Measurements from ENCODE around the gene ID4.

Gene ID4

DNA sequence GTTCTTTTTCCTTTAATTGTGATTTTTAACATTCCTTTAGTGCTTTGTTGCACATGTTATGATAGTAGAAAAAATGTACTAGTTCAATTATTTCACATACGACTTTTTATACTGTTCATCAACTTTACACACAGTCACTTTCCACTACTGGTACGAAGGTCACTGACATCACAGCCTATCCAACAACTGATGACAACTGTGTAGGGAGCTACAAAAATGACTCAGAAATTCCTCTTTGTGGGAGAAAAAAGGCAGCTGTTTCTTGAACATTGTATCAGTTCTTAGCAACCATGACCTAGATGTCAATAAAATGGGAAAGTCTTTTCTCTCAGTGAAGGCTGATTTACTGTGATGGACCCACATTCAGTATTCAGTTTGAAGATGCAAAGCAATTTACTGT is 7.0 kb upstream of the ID4 start:
- no peak for DNase-seq (ENCODE audit: extremely low read depth, low read depth)
- no peak overlapping the region for H3K4me3 ChIP-seq (replicated peaks; ENCODE audit: low read depth, low read length)
- TF ChIP-seq, protein P1, sequence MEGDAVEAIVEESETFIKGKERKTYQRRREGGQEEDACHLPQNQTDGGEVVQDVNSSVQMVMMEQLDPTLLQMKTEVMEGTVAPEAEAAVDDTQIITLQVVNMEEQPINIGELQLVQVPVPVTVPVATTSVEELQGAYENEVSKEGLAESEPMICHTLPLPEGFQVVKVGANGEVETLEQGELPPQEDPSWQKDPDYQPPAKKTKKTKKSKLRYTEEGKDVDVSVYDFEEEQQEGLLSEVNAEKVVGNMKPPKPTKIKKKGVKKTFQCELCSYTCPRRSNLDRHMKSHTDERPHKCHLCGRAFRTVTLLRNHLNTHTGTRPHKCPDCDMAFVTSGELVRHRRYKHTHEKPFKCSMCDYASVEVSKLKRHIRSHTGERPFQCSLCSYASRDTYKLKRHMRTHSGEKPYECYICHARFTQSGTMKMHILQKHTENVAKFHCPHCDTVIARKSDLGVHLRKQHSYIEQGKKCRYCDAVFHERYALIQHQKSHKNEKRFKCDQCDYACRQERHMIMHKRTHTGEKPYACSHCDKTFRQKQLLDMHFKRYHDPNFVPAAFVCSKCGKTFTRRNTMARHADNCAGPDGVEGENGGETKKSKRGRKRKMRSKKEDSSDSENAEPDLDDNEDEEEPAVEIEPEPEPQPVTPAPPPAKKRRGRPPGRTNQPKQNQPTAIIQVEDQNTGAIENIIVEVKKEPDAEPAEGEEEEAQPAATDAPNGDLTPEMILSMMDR (IDR thresholded peaks at IDR 0.05; ENCODE audit: low read depth, low read length, missing control alignments) = no peak

- H3K4me3 ChIP-seq (replicated peaks; ENCODE audit: low read depth, low read length) = no peak overlapping the region
- TF ChIP-seq, protein P1 (IDR thresholded peaks at IDR 0.05; ENCODE audit: low read depth, low read length, missing control alignments) = no peak
- DNase-seq (ENCODE audit: extremely low read depth, low read depth) = no peak
Observed at GRCh38 chr6:19831358-19831757, 5.8 kb upstream of the ID4 start.

- no peak for DNase-seq (ENCODE audit: extremely low read depth, low read depth)
- no peak overlapping the region for H3K4me3 ChIP-seq (replicated peaks; ENCODE audit: low read depth, low read length)
- TF ChIP-seq, protein P1 (IDR thresholded peaks at IDR 0.05; ENCODE audit: low read depth, low read length, missing control alignments) = no peak
Observed at GRCh38 chr6:19833947-19834346, 3.2 kb upstream of the ID4 start.

DNA sequence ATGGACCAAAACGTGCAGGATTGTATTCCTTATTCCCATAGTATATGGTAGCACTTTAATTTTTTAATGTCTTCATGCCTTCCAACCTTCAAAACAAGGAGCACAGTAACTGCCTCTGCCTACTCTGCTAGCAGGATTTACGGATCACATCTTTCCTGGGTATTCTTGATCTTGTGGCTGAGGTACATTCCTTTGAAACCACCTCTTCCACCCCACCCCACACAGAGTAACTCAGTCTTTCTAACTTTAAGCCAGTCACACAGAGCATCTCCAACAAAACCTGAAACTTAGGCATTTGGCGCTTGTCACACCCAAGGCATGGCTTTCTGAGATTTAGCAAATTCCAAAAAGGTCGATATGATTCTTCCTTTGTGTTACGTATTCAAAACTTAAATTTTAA is 2.3 kb upstream of the ID4 start:
- TF ChIP-seq, protein P1 (IDR thresholded peaks at IDR 0.05; ENCODE audit: low read depth, low read length, missing control alignments) = no peak
- no peak for DNase-seq (ENCODE audit: extremely low read depth, low read depth)
- no peak overlapping the region for H3K4me3 ChIP-seq (replicated peaks; ENCODE audit: low read depth, low read length)

DNA sequence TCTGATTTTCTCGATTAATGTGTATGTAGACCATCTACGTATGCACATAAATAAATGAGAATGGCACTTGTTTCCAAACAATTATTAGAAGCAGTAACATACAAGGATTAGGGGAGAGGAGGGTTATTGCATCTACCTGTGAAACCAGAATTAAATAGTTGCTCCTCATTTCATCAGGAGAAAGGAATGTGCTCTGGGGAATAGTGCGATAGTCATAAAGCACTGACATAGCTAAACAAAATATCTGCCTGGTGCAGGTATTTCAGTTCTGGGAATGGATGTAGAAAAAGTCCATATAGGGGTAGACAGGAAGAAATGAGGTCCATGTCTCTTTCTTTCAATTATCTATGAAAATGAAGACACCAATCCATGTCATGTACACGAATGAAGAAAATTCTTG is 1.6 kb upstream of the ID4 start:
- TF ChIP-seq, protein P1 (IDR thresholded peaks at IDR 0.05; ENCODE audit: low read depth, low read length, missing control alignments) = no peak
- DNase-seq (ENCODE audit: extremely low read depth, low read depth) = no peak
- H3K4me3 ChIP-seq (replicated peaks; ENCODE audit: low read depth, low read length) = no peak overlapping the region

- peak overlapping the region; percentile 50 for H3K4me3 ChIP-seq (replicated peaks; ENCODE audit: low read depth, low read length)
- TF ChIP-seq, protein P1 (IDR thresholded peaks at IDR 0.05; ENCODE audit: low read depth, low read length, missing control alignments) = no peak
- no peak for DNase-seq (ENCODE audit: extremely low read depth, low read depth)
Observed at GRCh38 chr6:19837511-19838441, 606 bp downstream of the ID4 start.
